ENCODE measurements around the gene TSPEAR. TPM values are rescaled to one million over a fixed set of nuclear protein-coding genes. Genes with fewer than 3 reads are reported as not detected.

Gene TSPEAR
- total RNA-seq, 4 donors from 2014 or later, result 0.21 to 1.3 (median 0.69) TPM

DNA sequence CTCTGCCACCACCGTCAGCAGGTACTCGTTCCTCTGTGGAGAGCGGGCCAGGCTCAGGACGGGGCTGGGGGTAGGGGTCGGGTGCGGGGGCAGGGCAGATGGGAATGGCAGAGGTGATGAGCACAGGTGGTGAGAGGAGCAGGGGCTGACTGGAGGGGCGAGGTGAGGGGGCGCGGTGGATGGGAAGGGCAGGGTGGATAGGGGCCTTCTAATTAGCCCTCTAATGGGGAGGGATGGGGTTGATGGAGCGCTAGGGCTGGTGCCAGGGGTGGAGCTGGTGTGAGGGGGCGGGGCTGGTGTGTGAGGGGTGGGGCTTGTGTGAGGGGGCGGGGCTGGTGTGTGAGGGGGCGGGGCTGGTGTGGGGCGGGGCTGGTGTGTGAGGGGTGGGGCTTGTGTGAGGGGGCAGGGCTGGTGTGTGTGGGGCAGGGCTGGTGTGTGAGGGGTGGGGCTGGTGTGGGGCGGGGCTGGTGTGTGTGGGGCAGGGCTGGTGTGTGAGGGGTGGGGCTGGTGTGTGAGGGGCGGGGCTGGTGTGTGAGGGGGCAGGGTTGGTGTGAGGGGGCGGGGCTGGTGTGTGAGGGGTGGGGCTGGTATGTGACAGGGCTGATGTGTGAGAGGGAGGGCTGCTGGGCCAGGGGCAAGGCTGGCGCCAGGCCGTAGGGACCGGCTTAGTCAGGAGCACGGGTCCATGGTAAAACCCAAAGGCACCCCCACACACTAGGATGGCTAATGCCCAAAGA, 177.3 kb downstream of the TSPEAR start:
- no peak for DNase-seq
- intact Hi-C loops (cut with DNase I), result no loop called here

DNA sequence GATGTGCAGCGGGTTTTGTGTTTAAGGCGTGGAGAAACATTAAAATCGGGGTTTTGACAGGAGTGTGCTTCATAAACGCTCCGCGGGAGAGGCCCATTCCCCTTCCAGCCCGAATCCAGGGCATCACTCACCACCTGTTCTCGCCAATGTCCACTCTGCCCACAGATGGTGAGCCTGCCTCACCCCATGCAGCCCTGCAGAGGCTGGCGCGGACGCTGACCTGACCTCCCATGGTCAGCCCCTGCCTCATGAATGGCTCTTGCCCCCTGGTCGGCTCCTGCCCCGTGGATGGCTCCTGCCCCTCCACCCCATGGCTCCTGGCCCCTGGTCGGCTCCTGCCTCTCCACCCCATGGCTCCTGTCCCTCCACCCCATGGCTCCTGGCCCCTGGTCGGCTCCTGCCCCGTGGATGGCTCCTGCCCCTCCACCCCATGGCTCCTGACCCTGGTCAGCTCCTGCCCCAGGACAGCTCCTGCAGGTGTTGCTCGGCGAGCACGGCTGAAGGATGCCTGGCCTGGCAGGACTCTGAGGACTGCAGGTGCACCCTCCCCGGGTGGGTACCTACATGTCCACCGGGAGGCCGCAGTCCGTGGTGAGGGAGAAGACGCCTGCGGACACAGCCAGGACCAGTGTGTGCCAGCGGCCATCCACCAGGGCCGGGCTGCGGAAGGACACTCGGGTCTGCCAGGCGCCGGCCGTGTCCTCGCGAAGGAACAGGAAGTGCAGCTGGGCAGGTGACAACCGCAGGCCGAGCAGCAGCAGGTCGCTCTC, 178.1 kb downstream of the TSPEAR start:
- no peak for DNase-seq
- intact Hi-C loops (cut with DNase I), result no loop called here
- Histone ChIP-seq H3K4me1 (no peaks in the 10 kb centered on the region), H3K27me3 (no peaks in the 10 kb centered on the region), H3K9me3 (no peaks in the 10 kb centered on the region), H3K27ac (no peak overlapping the region), H3K4me3 (replicated peaks in 1 of 3) (no peak overlapping the region), H3K36me3 (no peaks in the 10 kb centered on the region)
- TF ChIP-seq, protein P1, sequence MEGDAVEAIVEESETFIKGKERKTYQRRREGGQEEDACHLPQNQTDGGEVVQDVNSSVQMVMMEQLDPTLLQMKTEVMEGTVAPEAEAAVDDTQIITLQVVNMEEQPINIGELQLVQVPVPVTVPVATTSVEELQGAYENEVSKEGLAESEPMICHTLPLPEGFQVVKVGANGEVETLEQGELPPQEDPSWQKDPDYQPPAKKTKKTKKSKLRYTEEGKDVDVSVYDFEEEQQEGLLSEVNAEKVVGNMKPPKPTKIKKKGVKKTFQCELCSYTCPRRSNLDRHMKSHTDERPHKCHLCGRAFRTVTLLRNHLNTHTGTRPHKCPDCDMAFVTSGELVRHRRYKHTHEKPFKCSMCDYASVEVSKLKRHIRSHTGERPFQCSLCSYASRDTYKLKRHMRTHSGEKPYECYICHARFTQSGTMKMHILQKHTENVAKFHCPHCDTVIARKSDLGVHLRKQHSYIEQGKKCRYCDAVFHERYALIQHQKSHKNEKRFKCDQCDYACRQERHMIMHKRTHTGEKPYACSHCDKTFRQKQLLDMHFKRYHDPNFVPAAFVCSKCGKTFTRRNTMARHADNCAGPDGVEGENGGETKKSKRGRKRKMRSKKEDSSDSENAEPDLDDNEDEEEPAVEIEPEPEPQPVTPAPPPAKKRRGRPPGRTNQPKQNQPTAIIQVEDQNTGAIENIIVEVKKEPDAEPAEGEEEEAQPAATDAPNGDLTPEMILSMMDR (IDR thresholded peaks at IDR 0.05), result no peak
- TF ChIP-seq POLR2A (IDR thresholded peaks at IDR 0.05), result no peak
- 91 to 95% methylated on average over 29 to 36 of the region's 37 CpGs for WGBS, 2 donors

More for the DNA sequence above, 177.3 kb downstream of the TSPEAR start:
- WGBS, 2 donors, result 90 to 95% methylated on average over 16 to 17 of the region's 21 CpGs
- no peaks in the 10 kb centered on the region for H3K4me1 ChIP-seq
- no peak overlapping the region for H3K4me3 ChIP-seq (replicated peaks in 1 of 3)
- H3K9me3 ChIP-seq, result no peaks in the 10 kb centered on the region
- H3K27ac ChIP-seq, result no peak overlapping the region
- H3K27me3 ChIP-seq, result no peaks in the 10 kb centered on the region
- TF ChIP-seq, protein P1 (IDR thresholded peaks at IDR 0.05), result no peak
- TF ChIP-seq POLR2A (IDR thresholded peaks at IDR 0.05), result no peak
- no peaks in the 10 kb centered on the region for H3K36me3 ChIP-seq

DNA sequence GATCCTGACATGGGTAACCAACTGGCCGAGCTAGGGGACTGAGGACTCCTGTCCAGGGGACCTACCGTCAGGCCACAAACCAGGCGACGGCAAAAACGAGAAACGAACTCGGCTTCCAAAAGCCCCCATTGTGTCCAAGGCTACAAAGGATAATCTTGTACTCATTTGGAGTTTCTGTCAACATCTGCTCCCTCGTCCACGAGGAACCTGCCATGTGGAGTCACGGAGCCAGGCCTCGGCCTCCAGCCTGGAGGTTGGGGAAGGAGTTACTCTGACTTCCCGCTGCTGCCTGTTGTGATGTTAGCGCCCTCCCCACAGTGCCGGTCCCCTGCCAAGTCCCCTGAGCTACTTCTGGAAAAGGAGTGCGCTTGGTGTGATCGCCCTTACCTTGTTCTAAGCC, 178.7 kb downstream of the TSPEAR start:
- no peak for DNase-seq
- 93 to 94% methylated on average over 12 to 16 of the region's 16 CpGs for WGBS, 2 donors
- no peaks in the 10 kb centered on the region for H3K27me3 ChIP-seq
- no peak overlapping the region for H3K4me3 ChIP-seq (replicated peaks in 1 of 3)
- no peaks in the 10 kb centered on the region for H3K4me1 ChIP-seq
- no peak overlapping the region for H3K27ac ChIP-seq
- TF ChIP-seq, protein P1 (IDR thresholded peaks at IDR 0.05), result no peak
- TF ChIP-seq POLR2A (IDR thresholded peaks at IDR 0.05), result no peak
- H3K9me3 ChIP-seq, result no peaks in the 10 kb centered on the region
- H3K36me3 ChIP-seq, result no peaks in the 10 kb centered on the region
- intact Hi-C loops (cut with DNase I), result no loop called here

DNA sequence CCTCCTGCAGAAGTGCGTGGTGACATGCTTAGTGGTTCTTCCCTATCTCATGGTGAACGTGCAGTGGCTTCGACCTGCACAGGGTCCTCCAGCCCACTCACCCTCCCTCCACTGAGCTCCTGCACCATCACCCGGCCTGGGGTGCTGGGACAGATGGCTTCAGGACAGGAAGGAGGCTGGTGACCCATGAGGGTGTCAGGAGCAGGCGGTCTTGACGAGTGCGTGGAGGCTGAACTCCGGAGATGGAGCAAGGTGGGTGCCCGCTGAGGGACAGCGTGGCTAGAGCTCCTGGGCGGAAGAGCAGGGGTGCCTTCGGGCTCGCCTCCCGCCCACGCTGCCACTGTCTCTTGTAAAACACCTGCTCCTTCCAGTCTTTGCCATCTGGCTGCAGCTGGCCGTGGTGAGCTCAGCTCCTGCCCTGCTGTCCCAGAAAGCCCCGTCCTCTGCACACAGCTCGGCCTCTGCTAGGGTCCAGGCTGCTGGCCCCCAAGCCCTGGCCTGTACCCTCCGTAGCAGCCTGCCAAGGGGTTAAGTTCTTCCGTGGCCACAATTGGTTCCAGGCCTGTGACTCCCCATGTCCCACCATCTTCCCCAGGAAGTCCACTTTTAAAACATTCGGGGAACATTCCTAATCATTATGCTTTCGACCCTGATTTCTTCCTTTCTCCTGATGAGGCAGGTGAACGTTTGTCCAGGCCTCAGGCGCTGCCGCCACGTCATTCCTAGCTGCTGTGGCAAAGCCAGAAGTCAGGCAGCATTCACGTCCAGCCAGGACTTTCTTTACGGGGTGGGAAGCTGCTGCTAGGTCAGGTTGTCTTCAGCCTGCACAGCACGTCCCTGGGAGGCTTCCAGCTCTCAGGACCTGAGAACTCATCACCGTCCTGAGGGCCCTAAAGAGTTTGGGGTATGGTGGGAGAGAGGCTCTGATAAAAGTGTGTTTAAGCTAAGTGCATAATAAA, 179.5 kb downstream of the TSPEAR start:
- DNase-seq, result no peak
- 82 to 90% methylated on average over 24 to 30 of the region's 30 CpGs for WGBS, 2 donors
- intact Hi-C loops (cut with DNase I), result no loop called here
- Histone ChIP-seq H3K27ac (no peak overlapping the region), H3K27me3 (no peaks in the 10 kb centered on the region), H3K9me3 (no peaks in the 10 kb centered on the region), H3K4me3 (replicated peaks in 1 of 3) (no peak overlapping the region), H3K4me1 (no peaks in the 10 kb centered on the region), H3K36me3 (no peaks in the 10 kb centered on the region)
- no peak for TF ChIP-seq POLR2A (IDR thresholded peaks at IDR 0.05)
- TF ChIP-seq, protein P1 (IDR thresholded peaks at IDR 0.05), result no peak

Measured in thyroid gland (tissue), 4 donors.